Psoas muscle (tissue), 8 donors: ENCODE data around the gene NUP42. TPM values are rescaled to one million over a fixed set of nuclear protein-coding genes. Genes with fewer than 3 reads are reported as not detected.

ENCODE experiments used
- ATAC-seq, 4 donors: fragments of 200-7000 bp; cut with Tn5 transposase; one replicate each; pipeline ENCODE4 v1.9.1; 2020; ENCODE audit warnings: moderate library complexity in 3 of 4, mild to moderate bottlenecking in 2 of 4
- DNase-seq, 2 donors: peaks; one replicate each; pipeline ENCODE4 v3.0.0-alpha.2; 2020
- H3K27ac ChIP-seq: fragments of 200-600 bp; one replicate; pipeline ENCODE4 v1.8.0; 2022
- H3K27me3 ChIP-seq, 3 donors: fragments of 200-600 bp in 1 of 3; one replicate each; pipeline versions ENCODE4 v1.6.1 to v1.8.0; 2013 to 2022; ENCODE audit warnings: low read length in 2 of 3, mild to moderate bottlenecking in 2 of 3, moderate library complexity in 1 of 3; ENCODE audit not compliant: insufficient read depth in 3 of 3
- H3K36me3 ChIP-seq, 2 donors: fragments of 200-600 bp in 1 of 2; one replicate each; pipeline versions ENCODE4 v1.6.1 to v1.8.0; 2013 to 2022; ENCODE audit warnings: low read depth in 1 of 2, mild to moderate bottlenecking in 1 of 2, moderate library complexity in 1 of 2; ENCODE audit not compliant: insufficient read depth in 1 of 2
- H3K4me1 ChIP-seq: fragments of 200-600 bp; one replicate; pipeline ENCODE4 v1.8.0; 2022
- H3K4me3 ChIP-seq: fragments of 200-600 bp; one replicate; pipeline ENCODE4 v1.8.0; 2022; ENCODE audit warnings: mild to moderate bottlenecking
- H3K9me3 ChIP-seq: fragments of 200-600 bp; one replicate; pipeline ENCODE4 v1.8.0; 2022
- WGBS, 3 donors: extraction: QIAGEN DNeasy Blood & Tissue Kit; methylation state at CpG; one replicate each; pipeline versions ENCODE4 v1.1.6 to v1.1.7; 2013; 5-methylcytosine and 5-hydroxymethylcytosine counted together
- intact Hi-C, 2 donors: fragments of 100-400 bp; cut with DNase I; formaldehyde crosslinking; loops; one replicate each; pipeline versions ENCODE4 v1.11.0 to v1.14.2; 2022
- polyA plus RNA-seq, 3 donors: library from polyadenylated mRNA; stranded (reverse); fragments of 200-250 nt; gene quantifications; one replicate each; pipeline ENCODE4 v1.2.3, GENCODE V29; 2013
- total RNA-seq, 4 donors: library from RNA; stranded (reverse); fragmentation: NEBNext Ultra II Directional in 2 of 4; extraction: Animal tissue kit (Norgen Biotek cat#: 25700) in 2 of 4; gene quantifications; one replicate each; pipeline versions ENCODE4 v1.2.1 to v1.2.4, GENCODE V29; 2021 to 2023
- TF ChIP-seq, protein P1 (sequence below): fragments of 200-600 bp; IDR thresholded peaks from one replicate; pipeline ENCODE4 v1.8.0; 2022; ENCODE audit warnings: antibody characterized with exemption
- donor health status: healthy with polysubstance abuse.
- donor health status: DM: no; HTN: no; CAD: no; lungs with moderate emphysema.
- donor health status: Bipolar disorder and iron deficiency.
- donor health status: healthy.
- donor health status: DM: yes; HTN: yes; CAD: no.
- donor health status: DM: no; HTN: no; CAD: no.
- donor health status: DM: no; HTN: no; CAD: no.
- donor health status: DM: yes; HTN: yes; CAD: no.

The NUP42 gene
- total and polyA plus RNA-seq, 7 donors = 12.8 to 18.3 (median 16.6) TPM

DNA sequence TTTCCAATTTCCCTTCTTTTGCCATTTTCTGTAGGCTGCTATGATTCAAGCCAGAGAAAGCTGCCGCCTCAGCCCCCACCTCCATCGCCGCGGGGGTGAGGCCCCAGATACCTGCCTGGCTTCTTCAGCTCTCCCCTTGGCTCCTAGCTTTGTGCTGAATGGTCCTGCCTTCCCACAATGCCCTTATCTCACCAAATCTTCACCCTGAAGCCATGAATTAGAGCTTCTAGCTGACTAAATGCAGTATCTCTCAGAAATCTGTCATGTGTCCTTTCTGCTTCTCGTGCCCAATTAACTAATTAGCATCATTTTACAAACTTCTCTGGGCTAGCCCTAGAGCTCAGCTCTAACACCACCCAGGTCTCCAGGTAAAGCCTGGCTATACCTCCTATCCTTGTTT is 32.6 kb downstream of the NUP42 start:
- intact Hi-C loops = no loop called here
- DNase-seq (no peak), ATAC-seq (no peak)
- Histone ChIP-seq H3K4me3 (no peak overlapping the region), H3K4me1 (no peaks in the 10 kb centered on the region), H3K27ac (no peak overlapping the region), H3K27me3 (peaks cover 0 to 3% (median 0%) of the 10 kb centered on the region in 3 donors), H3K36me3 (no peaks in the 10 kb centered on the region), H3K9me3 (no peaks in the 10 kb centered on the region)
- 83 to 87% (median 84%) methylated on average over 5 of the region's 5 CpGs for WGBS, 3 donors
- TF ChIP-seq, protein P1, sequence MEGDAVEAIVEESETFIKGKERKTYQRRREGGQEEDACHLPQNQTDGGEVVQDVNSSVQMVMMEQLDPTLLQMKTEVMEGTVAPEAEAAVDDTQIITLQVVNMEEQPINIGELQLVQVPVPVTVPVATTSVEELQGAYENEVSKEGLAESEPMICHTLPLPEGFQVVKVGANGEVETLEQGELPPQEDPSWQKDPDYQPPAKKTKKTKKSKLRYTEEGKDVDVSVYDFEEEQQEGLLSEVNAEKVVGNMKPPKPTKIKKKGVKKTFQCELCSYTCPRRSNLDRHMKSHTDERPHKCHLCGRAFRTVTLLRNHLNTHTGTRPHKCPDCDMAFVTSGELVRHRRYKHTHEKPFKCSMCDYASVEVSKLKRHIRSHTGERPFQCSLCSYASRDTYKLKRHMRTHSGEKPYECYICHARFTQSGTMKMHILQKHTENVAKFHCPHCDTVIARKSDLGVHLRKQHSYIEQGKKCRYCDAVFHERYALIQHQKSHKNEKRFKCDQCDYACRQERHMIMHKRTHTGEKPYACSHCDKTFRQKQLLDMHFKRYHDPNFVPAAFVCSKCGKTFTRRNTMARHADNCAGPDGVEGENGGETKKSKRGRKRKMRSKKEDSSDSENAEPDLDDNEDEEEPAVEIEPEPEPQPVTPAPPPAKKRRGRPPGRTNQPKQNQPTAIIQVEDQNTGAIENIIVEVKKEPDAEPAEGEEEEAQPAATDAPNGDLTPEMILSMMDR = no peak

DNA sequence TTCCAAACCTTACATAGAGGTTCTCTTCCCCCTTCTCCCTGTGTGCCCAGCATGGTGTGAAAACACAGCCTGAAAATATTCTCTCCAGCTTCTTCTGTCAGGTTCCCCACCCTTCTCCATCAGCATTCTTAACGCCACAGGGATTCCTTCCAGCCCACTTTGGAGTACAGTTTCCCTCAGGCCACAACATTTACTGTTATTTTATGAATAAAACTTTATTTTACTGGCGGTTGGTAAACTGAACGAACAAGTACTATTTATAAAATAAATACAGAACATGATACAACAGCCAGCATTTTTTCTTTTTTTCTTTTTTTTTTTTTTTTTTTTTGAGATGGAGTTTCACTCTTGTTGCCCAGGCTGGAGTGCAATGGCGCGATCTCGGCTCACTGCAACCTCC is 33.1 kb downstream of the NUP42 start:
- whole genome bisulfite sequencing, 3 donors = 89 to 94% (median 90%) methylated on average over 3 of the region's 6 CpGs
- intact Hi-C loops = no loop called here
- no peak for DNase-seq
- TF ChIP-seq, protein P1 = no peak
- H3K4me1 ChIP-seq = no peaks in the 10 kb centered on the region
- H3K27ac ChIP-seq = no peak overlapping the region
- H3K4me3 ChIP-seq = no peak overlapping the region
- ATAC-seq = no peak
- no peaks in the 10 kb centered on the region for H3K36me3 ChIP-seq
- peaks cover 0 to 3% (median 0%) of the 10 kb centered on the region in 3 donors for H3K27me3 ChIP-seq
- H3K9me3 ChIP-seq = no peaks in the 10 kb centered on the region

DNA sequence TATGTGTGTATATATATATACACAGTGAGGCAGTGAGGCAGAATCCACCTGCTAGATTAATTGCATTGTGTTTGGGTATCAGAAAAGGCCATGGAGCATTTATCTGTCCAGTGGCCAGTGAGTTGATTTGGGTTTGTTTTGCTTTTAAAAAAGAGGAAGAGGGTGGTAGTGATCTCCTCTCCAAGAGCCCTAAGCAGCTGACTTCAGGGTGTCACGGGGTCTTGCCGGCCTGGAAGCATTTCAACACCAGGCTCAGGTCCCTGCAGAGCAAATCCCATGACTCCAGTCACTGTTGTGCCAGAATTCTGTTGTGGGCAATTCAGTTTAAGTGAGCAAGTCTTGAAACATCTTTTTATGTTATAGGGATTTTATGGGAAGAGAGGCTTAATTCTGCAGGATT is 34.2 kb downstream of the NUP42 start:
- intact Hi-C loops = no loop called here
- whole genome bisulfite sequencing, 3 donors = 19 to 37% (median 20%) methylated on average over 2 of the region's 2 CpGs
- peak in 2 of 4 donors; percentile 30 to 34 for ATAC-seq
- TF ChIP-seq, protein P1 = no peak
- Histone ChIP-seq H3K27ac (no peak overlapping the region), H3K9me3 (no peaks in the 10 kb centered on the region), H3K36me3 (no peaks in the 10 kb centered on the region), H3K27me3 (no peaks in the 10 kb centered on the region), H3K4me1 (no peaks in the 10 kb centered on the region), H3K4me3 (no peak overlapping the region)
- peak; percentile 26 to 57 for DNase-seq

DNA sequence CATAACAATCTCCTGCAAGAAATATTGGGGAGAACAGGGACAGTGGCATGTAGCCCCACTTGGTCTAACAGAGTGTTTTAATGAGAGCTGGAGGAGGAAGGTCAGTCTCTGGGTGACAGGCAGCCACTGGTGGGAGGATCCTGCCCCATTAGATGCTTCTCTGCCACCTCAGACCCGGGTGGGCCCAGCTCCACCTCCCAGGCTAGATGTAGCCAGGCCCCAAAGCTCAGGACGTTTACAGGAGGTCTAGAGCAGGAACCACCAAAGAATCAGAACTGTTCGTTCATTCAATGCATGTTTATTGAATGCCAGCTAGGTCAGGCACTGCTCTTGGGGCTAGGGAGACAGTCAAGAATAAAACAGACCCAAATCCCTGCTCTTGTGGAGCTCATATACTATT is 36.3 kb downstream of the NUP42 start:
- Histone ChIP-seq H3K27me3 (no peaks in the 10 kb centered on the region), H3K9me3 (no peaks in the 10 kb centered on the region), H3K4me1 (no peaks in the 10 kb centered on the region), H3K36me3 (no peaks in the 10 kb centered on the region), H3K27ac (no peak overlapping the region), H3K4me3 (no peak overlapping the region)
- ATAC-seq (no peak), DNase-seq (no peak)
- 56 to 67% (median 61%) methylated on average over 3 of the region's 3 CpGs for WGBS, 3 donors
- TF ChIP-seq, protein P1 = no peak
- intact Hi-C loops = no loop called here

DNA sequence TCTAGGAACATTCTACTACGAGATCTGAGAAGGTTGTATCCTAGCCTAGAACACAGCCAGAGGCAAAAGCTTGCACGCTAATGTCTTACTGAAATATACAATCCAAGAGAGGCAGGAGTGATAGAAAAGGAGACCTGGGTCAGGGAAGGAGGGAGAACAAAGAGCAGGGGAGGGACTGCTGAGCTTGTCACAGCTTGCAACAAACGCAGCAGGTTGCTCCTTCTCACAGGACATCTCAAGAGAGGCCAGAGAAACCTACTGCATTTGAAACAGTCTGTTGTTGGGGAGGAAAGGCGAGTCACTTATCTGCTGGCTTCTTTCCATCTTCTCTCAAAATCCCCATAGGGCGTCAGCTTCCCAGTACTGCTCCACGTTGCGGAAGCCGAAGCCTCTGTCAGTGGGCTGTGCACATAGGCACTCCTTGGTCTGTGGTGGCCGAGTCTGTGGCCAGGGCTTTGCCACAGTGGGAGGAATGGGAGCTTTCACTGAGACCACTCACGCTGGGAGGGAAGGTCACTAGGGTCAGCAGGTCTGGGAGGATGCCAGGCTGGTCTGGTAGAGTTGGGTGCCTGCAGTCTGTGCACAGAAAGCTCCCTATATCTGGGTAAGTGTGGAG is 39.0 kb downstream of the NUP42 start:
- ATAC-seq (no peak), DNase-seq (no peak)
- TF ChIP-seq, protein P1 = no peak
- intact Hi-C loops = no loop called here
- Histone ChIP-seq H3K9me3 (no peaks in the 10 kb centered on the region), H3K36me3 (no peaks in the 10 kb centered on the region), H3K27me3 (no peaks in the 10 kb centered on the region), H3K4me3 (no peak overlapping the region), H3K4me1 (no peaks in the 10 kb centered on the region), H3K27ac (no peak overlapping the region)
- 82 to 83% (median 82%) methylated on average over 10 of the region's 10 CpGs for WGBS, 3 donors
